ENCODE results near the gene AUH. TPM values are rescaled to one million over a fixed set of nuclear protein-coding genes. Genes with fewer than 3 reads are reported as not detected.

AUH gene
- total and polyA plus RNA-seq, 9 of the 15 experiments (the other 6 are each of a cell fraction or from before 2014, with no cell fraction given) = 3.4 to 29.0 (median 10.1) TPM

DNA sequence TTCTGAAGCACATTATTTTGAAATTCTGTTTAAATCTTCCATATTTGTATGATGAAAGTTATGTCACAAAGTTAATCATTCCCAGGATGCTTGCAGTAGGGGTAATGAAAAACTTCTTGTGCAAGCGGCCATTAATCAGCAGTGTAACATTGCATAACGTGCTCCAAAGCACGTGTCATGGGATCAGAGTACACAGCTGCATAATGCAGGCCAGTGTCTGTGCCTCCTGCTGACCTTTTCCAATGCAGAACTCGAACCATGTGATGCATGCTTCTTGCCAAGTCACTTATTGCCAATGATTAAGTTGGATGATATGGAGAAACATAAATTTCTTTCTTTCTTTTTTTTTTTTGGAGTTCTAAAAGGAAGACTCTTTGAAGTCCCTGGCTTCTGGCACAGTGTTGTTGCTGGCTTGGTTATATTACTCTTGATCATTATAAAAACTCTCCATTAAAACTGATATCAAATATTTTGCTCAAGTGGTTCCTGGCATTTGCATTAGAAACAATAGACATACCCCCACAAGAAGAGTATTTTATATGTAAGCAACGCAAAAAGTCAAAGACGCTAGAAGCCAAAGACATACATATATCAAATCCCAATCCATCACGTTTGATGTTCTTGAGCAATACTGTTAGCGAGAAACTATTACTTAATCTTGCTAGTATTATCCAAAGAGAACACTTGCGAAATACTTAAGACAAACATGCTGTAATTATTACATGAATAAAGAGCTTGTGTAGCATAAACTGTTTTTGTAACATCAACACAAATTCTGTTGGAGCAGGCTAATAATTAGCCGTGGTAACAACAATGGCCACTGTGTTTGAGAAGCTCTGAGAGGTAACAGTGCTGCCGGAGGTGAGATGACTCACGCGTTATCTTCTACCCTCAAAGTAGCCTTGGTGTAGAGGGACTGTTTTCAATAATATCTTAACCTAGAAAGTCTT is 164.2 kb downstream of the AUH start (continued):
- TF ChIP-seq SIN3A (IDR thresholded peaks at IDR 0.05; ENCODE audit: borderline replicate concordance in 2 of 2, control insufficient read depth in 1 of 2, low read depth in 2 of 2, low read length in 2 of 2) = no peak
- TF ChIP-seq POLR2A (conservative IDR thresholded peaks at IDR 0.05) = no peak
- TF ChIP-seq ZNF76 (CRISPR knock-in tag; IDR thresholded peaks at IDR 0.05; ENCODE audit: borderline replicate concordance) = no peak
- TF ChIP-seq DACH1 (IDR thresholded peaks at IDR 0.05; ENCODE audit: partially characterized antibody) = peak; percentile 74
- no peak for TF ChIP-seq BRF1 (IDR thresholded peaks at IDR 0.05; ENCODE audit: borderline replicate concordance, extremely low read depth, insufficient read length)
- no peak for TF ChIP-seq NBN (IDR thresholded peaks at IDR 0.05; ENCODE audit: low read depth)
- TF ChIP-seq, protein P1, sequence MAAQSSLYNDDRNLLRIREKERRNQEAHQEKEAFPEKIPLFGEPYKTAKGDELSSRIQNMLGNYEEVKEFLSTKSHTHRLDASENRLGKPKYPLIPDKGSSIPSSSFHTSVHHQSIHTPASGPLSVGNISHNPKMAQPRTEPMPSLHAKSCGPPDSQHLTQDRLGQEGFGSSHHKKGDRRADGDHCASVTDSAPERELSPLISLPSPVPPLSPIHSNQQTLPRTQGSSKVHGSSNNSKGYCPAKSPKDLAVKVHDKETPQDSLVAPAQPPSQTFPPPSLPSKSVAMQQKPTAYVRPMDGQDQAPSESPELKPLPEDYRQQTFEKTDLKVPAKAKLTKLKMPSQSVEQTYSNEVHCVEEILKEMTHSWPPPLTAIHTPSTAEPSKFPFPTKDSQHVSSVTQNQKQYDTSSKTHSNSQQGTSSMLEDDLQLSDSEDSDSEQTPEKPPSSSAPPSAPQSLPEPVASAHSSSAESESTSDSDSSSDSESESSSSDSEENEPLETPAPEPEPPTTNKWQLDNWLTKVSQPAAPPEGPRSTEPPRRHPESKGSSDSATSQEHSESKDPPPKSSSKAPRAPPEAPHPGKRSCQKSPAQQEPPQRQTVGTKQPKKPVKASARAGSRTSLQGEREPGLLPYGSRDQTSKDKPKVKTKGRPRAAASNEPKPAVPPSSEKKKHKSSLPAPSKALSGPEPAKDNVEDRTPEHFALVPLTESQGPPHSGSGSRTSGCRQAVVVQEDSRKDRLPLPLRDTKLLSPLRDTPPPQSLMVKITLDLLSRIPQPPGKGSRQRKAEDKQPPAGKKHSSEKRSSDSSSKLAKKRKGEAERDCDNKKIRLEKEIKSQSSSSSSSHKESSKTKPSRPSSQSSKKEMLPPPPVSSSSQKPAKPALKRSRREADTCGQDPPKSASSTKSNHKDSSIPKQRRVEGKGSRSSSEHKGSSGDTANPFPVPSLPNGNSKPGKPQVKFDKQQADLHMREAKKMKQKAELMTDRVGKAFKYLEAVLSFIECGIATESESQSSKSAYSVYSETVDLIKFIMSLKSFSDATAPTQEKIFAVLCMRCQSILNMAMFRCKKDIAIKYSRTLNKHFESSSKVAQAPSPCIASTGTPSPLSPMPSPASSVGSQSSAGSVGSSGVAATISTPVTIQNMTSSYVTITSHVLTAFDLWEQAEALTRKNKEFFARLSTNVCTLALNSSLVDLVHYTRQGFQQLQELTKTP (IDR thresholded peaks at IDR 0.05; ENCODE audit: low read depth in 1 of 2, partially characterized antibody in 2 of 2) = no peak
- no peak for TF ChIP-seq PCBP1 (IDR thresholded peaks at IDR 0.05; ENCODE audit: low read depth, low read length, poor library complexity, severe bottlenecking)
- 0 out of 2 replicates have a peak, but pooled peaks have one; percentile 64 for TF ChIP-seq CLOCK (CRISPR knock-in tag; IDR thresholded peaks at IDR 0.05; ENCODE audit: borderline replicate concordance)
- TF ChIP-seq GTF2E2 (tag; IDR thresholded peaks at IDR 0.05) = 0 out of 2 replicates have a peak, but pooled peaks have one; percentile 25
- TF ChIP-seq, protein P2, sequence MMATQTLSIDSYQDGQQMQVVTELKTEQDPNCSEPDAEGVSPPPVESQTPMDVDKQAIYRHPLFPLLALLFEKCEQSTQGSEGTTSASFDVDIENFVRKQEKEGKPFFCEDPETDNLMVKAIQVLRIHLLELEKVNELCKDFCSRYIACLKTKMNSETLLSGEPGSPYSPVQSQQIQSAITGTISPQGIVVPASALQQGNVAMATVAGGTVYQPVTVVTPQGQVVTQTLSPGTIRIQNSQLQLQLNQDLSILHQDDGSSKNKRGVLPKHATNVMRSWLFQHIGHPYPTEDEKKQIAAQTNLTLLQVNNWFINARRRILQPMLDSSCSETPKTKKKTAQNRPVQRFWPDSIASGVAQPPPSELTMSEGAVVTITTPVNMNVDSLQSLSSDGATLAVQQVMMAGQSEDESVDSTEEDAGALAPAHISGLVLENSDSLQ (IDR thresholded peaks at IDR 0.05) = peak; percentile 58; the same call in 1 of the 2 replicates
- no peak for TF ChIP-seq BRCA1 (IDR thresholded peaks at IDR 0.05)
- no peak for TF ChIP-seq BRCA1 (CRISPR knock-in tag; IDR thresholded peaks at IDR 0.05)
- TF ChIP-seq ELF4 (CRISPR knock-in tag; IDR thresholded peaks at IDR 0.05) = no peak
- TF ChIP-seq ETV1 (tag; conservative IDR thresholded peaks at IDR 0.05; ENCODE audit: low read depth) = peak; percentile 47; the same call in 1 of the 2 replicates
- TF ChIP-seq EP300 (IDR thresholded peaks at IDR 0.05; ENCODE audit: low read length) = peak; percentile 37; the same call in 1 of the 2 replicates
- TF ChIP-seq, protein P3, sequence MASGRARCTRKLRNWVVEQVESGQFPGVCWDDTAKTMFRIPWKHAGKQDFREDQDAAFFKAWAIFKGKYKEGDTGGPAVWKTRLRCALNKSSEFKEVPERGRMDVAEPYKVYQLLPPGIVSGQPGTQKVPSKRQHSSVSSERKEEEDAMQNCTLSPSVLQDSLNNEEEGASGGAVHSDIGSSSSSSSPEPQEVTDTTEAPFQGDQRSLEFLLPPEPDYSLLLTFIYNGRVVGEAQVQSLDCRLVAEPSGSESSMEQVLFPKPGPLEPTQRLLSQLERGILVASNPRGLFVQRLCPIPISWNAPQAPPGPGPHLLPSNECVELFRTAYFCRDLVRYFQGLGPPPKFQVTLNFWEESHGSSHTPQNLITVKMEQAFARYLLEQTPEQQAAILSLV (tag; IDR thresholded peaks at IDR 0.05) = peak; percentile 61; the same call in 1 of the 2 replicates
- TF ChIP-seq BDP1 (IDR thresholded peaks at IDR 0.05; ENCODE audit: insufficient read depth, insufficient read length) = no peak

All from K562 (cell line).